ENCODE measurements around the gene PDE8B. TPM values are rescaled to one million over a fixed set of nuclear protein-coding genes. Genes with fewer than 3 reads are reported as not detected.

The PDE8B gene
- polyA plus RNA-seq, 1 donor (not counting 4 experiments of a cell fraction or from before 2014, with no cell fraction given), result not detected

DNA sequence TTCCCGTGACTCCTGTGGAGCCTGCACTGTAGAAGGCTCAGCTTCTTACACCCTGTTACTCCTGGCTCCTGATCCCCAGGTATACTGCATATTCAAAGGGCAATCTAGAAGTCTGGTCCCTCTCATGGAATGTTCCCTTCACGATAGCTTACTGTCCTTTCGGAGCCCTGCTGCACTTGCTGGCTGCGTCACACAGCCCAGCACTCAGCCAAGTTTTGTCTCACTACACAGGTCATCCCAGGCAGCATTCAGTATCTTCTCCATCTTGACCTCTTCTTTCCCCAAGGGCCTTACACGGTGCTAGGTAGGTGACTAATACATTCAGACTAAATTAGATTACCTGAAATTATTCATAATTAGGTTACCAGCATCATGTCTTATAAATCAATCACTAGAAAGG, 157.9 kb downstream of the PDE8B start:
- Histone ChIP-seq H3K4me1 (ENCODE audit: control insufficient read depth, extremely low read depth, insufficient read depth, low read length) (no peaks in the 10 kb centered on the region), H3K9ac (ENCODE audit: control insufficient read depth, extremely low read depth, insufficient read depth, low read length) (no peak overlapping the region), H4K20me1 (ENCODE audit: control insufficient read depth, extremely low read depth, insufficient read depth, low read length) (no peaks in the 10 kb centered on the region), H3K27ac (ENCODE audit: control insufficient read depth, insufficient read depth, low read length) (no peak overlapping the region), H3K9me3 (ENCODE audit: control insufficient read depth, low read depth, low read length) (no peaks in the 10 kb centered on the region), H3K79me2 (ENCODE audit: control insufficient read depth, insufficient read depth, low read length) (no peaks in the 10 kb centered on the region), H2AFZ (ENCODE audit: control insufficient read depth, low read length) (no peak overlapping the region), H3K9me1 (ENCODE audit: control insufficient read depth, extremely low read depth, insufficient read depth, low read length) (no peaks in the 10 kb centered on the region), H3K36me3 (ENCODE audit: control insufficient read depth in 2 of 2, extremely low read depth in 1 of 2, insufficient read depth in 2 of 2, low read length in 2 of 2) (no peaks in the 10 kb centered on the region), H3K27me3 (ENCODE audit: control insufficient read depth, extremely low read depth, insufficient read depth, low read length) (no peaks in the 10 kb centered on the region), H3K4me2 (ENCODE audit: control insufficient read depth, extremely low read depth, insufficient read depth, low read depth, low read length) (no peak overlapping the region), H3K4me3 (ENCODE audit: control insufficient read depth in 2 of 3, extremely low read depth in 1 of 3, insufficient read depth in 2 of 3, low read depth in 1 of 3, low read length in 3 of 3) (no peak overlapping the region)
- dilution Hi-C loops (cut with MboI; ENCODE audit: extremely low pct_ligation_motif_present, low sequenced_read_pairs), result no loop called here
- DNase-seq (ENCODE audit: low read depth, low spot score), result no peak
- no peak for FAIRE-seq
- TF ChIP-seq, protein P1, sequence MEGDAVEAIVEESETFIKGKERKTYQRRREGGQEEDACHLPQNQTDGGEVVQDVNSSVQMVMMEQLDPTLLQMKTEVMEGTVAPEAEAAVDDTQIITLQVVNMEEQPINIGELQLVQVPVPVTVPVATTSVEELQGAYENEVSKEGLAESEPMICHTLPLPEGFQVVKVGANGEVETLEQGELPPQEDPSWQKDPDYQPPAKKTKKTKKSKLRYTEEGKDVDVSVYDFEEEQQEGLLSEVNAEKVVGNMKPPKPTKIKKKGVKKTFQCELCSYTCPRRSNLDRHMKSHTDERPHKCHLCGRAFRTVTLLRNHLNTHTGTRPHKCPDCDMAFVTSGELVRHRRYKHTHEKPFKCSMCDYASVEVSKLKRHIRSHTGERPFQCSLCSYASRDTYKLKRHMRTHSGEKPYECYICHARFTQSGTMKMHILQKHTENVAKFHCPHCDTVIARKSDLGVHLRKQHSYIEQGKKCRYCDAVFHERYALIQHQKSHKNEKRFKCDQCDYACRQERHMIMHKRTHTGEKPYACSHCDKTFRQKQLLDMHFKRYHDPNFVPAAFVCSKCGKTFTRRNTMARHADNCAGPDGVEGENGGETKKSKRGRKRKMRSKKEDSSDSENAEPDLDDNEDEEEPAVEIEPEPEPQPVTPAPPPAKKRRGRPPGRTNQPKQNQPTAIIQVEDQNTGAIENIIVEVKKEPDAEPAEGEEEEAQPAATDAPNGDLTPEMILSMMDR (optimal IDR thresholded peaks at IDR 0.05 in 1 of 3, IDR thresholded peaks at IDR 0.05 in 1 of 3, conservative IDR thresholded peaks at IDR 0.05 in 1 of 3; ENCODE audit: extremely low read depth in 1 of 3, insufficient read depth in 2 of 3, low read length in 3 of 3), result no peak
- TF ChIP-seq EZH2 (IDR thresholded peaks at IDR 0.05; ENCODE audit: low read length), result no peak

DNA sequence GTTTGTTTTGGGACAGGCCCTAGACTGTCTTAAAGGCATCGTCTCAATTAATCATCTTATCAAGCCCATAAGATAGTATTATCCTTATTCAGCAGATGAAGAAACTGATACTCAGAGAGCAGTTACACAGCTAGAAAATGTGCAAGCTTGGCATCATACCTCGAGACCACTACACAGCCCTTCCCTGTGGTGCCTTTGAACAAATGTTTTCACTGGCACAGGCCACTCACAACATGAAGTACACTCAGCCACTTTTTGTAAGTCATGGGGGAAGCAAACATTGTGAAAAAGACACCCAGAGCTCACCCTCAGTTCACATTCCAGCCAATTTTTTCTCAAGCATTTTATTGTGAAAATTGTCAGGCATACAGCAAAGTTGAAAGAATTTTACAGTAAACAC, 159.1 kb downstream of the PDE8B start:
- no peaks in the 10 kb centered on the region for H3K27me3 ChIP-seq (ENCODE audit: control insufficient read depth, extremely low read depth, insufficient read depth, low read length)
- H3K4me3 ChIP-seq (ENCODE audit: control insufficient read depth in 2 of 3, extremely low read depth in 1 of 3, insufficient read depth in 2 of 3, low read depth in 1 of 3, low read length in 3 of 3), result no peak overlapping the region
- H3K4me2 ChIP-seq (ENCODE audit: control insufficient read depth, extremely low read depth, insufficient read depth, low read depth, low read length), result no peak overlapping the region
- no peaks in the 10 kb centered on the region for H3K9me3 ChIP-seq (ENCODE audit: control insufficient read depth, low read depth, low read length)
- H3K9ac ChIP-seq (ENCODE audit: control insufficient read depth, extremely low read depth, insufficient read depth, low read length), result no peak overlapping the region
- FAIRE-seq (no peak), DNase-seq (ENCODE audit: low read depth, low spot score) (no peak)
- TF ChIP-seq EZH2 (IDR thresholded peaks at IDR 0.05; ENCODE audit: low read length), result no peak
- TF ChIP-seq, protein P1 (optimal IDR thresholded peaks at IDR 0.05 in 1 of 3, IDR thresholded peaks at IDR 0.05 in 1 of 3, conservative IDR thresholded peaks at IDR 0.05 in 1 of 3; ENCODE audit: extremely low read depth in 1 of 3, insufficient read depth in 2 of 3, low read length in 3 of 3), result no peak
- no peaks in the 10 kb centered on the region for H3K79me2 ChIP-seq (ENCODE audit: control insufficient read depth, insufficient read depth, low read length)
- H3K4me1 ChIP-seq (ENCODE audit: control insufficient read depth, extremely low read depth, insufficient read depth, low read length), result no peaks in the 10 kb centered on the region
- H2AFZ ChIP-seq (ENCODE audit: control insufficient read depth, low read length), result no peak overlapping the region
- no peak overlapping the region for H3K27ac ChIP-seq (ENCODE audit: control insufficient read depth, insufficient read depth, low read length)
- no peaks in the 10 kb centered on the region for H4K20me1 ChIP-seq (ENCODE audit: control insufficient read depth, extremely low read depth, insufficient read depth, low read length)
- H3K36me3 ChIP-seq (ENCODE audit: control insufficient read depth in 2 of 2, extremely low read depth in 1 of 2, insufficient read depth in 2 of 2, low read length in 2 of 2), result no peaks in the 10 kb centered on the region
- dilution Hi-C loops (cut with MboI; ENCODE audit: extremely low pct_ligation_motif_present, low sequenced_read_pairs), result no loop called here
- no peaks in the 10 kb centered on the region for H3K9me1 ChIP-seq (ENCODE audit: control insufficient read depth, extremely low read depth, insufficient read depth, low read length)

All from keratinocyte (primary cell).